ENCODE data around the gene ZNF516.

Gene ZNF516

GRCh38 chr18:76462326-76462694, 32.7 kb downstream of the ZNF516 start:
- no peak for DNase-seq
- Histone ChIP-seq H3K27me3 (replicated peaks; ENCODE audit: control insufficient read depth, insufficient read depth, low read length, poor library complexity, severe bottlenecking) (no peaks in the 10 kb centered on the region), H3K4me3 (ENCODE audit: insufficient read depth, low read depth, low read length, poor library complexity, severe bottlenecking) (no peak overlapping the region), H3K36me3 (ENCODE audit: control insufficient read depth, insufficient read depth, low read length) (no peaks in the 10 kb centered on the region), H3K9me3 (ENCODE audit: control insufficient read depth, low read length) (no peaks in the 10 kb centered on the region), H3K27ac (ENCODE audit: insufficient read depth, low read length, poor library complexity, severe bottlenecking) (no peak overlapping the region), H3K4me1 (ENCODE audit: control insufficient read depth, insufficient read depth, low read length, poor library complexity, severe bottlenecking) (no peaks in the 10 kb centered on the region)

- Histone ChIP-seq H3K4me3 (ENCODE audit: insufficient read depth, low read depth, low read length, poor library complexity, severe bottlenecking) (no peak overlapping the region), H3K36me3 (ENCODE audit: control insufficient read depth, insufficient read depth, low read length) (no peaks in the 10 kb centered on the region), H3K4me1 (ENCODE audit: control insufficient read depth, insufficient read depth, low read length, poor library complexity, severe bottlenecking) (no peaks in the 10 kb centered on the region), H3K27me3 (replicated peaks; ENCODE audit: control insufficient read depth, insufficient read depth, low read length, poor library complexity, severe bottlenecking) (no peaks in the 10 kb centered on the region), H3K27ac (ENCODE audit: insufficient read depth, low read length, poor library complexity, severe bottlenecking) (no peak overlapping the region), H3K9me3 (ENCODE audit: control insufficient read depth, low read length) (no peaks in the 10 kb centered on the region)
- no peak for DNase-seq
These were observed 33.2 kb downstream of the ZNF516 start for GRCh38 chr18:76461692-76462325.

- no peaks in the 10 kb centered on the region for H3K27me3 ChIP-seq (replicated peaks; ENCODE audit: control insufficient read depth, insufficient read depth, low read length, poor library complexity, severe bottlenecking)
- H3K27ac ChIP-seq (ENCODE audit: insufficient read depth, low read length, poor library complexity, severe bottlenecking) = no peak overlapping the region
- no peak overlapping the region for H3K4me3 ChIP-seq (ENCODE audit: insufficient read depth, low read depth, low read length, poor library complexity, severe bottlenecking)
- H3K36me3 ChIP-seq (ENCODE audit: control insufficient read depth, insufficient read depth, low read length) = no peaks in the 10 kb centered on the region
- no peaks in the 10 kb centered on the region for H3K9me3 ChIP-seq (ENCODE audit: control insufficient read depth, low read length)
- no peak for DNase-seq
- no peaks in the 10 kb centered on the region for H3K4me1 ChIP-seq (ENCODE audit: control insufficient read depth, insufficient read depth, low read length, poor library complexity, severe bottlenecking)
These were observed 33.9 kb downstream of the ZNF516 start for GRCh38 chr18:76461148-76461547.

- no peak overlapping the region for H3K4me3 ChIP-seq (ENCODE audit: insufficient read depth, low read depth, low read length, poor library complexity, severe bottlenecking)
- no peak for DNase-seq
- no peak overlapping the region for H3K27ac ChIP-seq (ENCODE audit: insufficient read depth, low read length, poor library complexity, severe bottlenecking)
- H3K4me1 ChIP-seq (ENCODE audit: control insufficient read depth, insufficient read depth, low read length, poor library complexity, severe bottlenecking) = no peaks in the 10 kb centered on the region
- H3K27me3 ChIP-seq (replicated peaks; ENCODE audit: control insufficient read depth, insufficient read depth, low read length, poor library complexity, severe bottlenecking) = no peaks in the 10 kb centered on the region
- no peaks in the 10 kb centered on the region for H3K36me3 ChIP-seq (ENCODE audit: control insufficient read depth, insufficient read depth, low read length)
- no peaks in the 10 kb centered on the region for H3K9me3 ChIP-seq (ENCODE audit: control insufficient read depth, low read length)
These were observed 34.6 kb downstream of the ZNF516 start for GRCh38 chr18:76460482-76460881.

- no peaks in the 10 kb centered on the region for H3K27me3 ChIP-seq (replicated peaks; ENCODE audit: control insufficient read depth, insufficient read depth, low read length, poor library complexity, severe bottlenecking)
- H3K4me1 ChIP-seq (ENCODE audit: control insufficient read depth, insufficient read depth, low read length, poor library complexity, severe bottlenecking) = no peaks in the 10 kb centered on the region
- H3K9me3 ChIP-seq (ENCODE audit: control insufficient read depth, low read length) = no peaks in the 10 kb centered on the region
- H3K36me3 ChIP-seq (ENCODE audit: control insufficient read depth, insufficient read depth, low read length) = no peaks in the 10 kb centered on the region
- no peak overlapping the region for H3K27ac ChIP-seq (ENCODE audit: insufficient read depth, low read length, poor library complexity, severe bottlenecking)
- no peak for DNase-seq
- no peak overlapping the region for H3K4me3 ChIP-seq (ENCODE audit: insufficient read depth, low read depth, low read length, poor library complexity, severe bottlenecking)
These were observed 35.2 kb downstream of the ZNF516 start for GRCh38 chr18:76459687-76460350.

- no peaks in the 10 kb centered on the region for H3K36me3 ChIP-seq (ENCODE audit: control insufficient read depth, insufficient read depth, low read length)
- no peaks in the 10 kb centered on the region for H3K4me1 ChIP-seq (ENCODE audit: control insufficient read depth, insufficient read depth, low read length, poor library complexity, severe bottlenecking)
- no peaks in the 10 kb centered on the region for H3K9me3 ChIP-seq (ENCODE audit: control insufficient read depth, low read length)
- H3K4me3 ChIP-seq (ENCODE audit: insufficient read depth, low read depth, low read length, poor library complexity, severe bottlenecking) = no peak overlapping the region
- no peak overlapping the region for H3K27ac ChIP-seq (ENCODE audit: insufficient read depth, low read length, poor library complexity, severe bottlenecking)
- no peaks in the 10 kb centered on the region for H3K27me3 ChIP-seq (replicated peaks; ENCODE audit: control insufficient read depth, insufficient read depth, low read length, poor library complexity, severe bottlenecking)
- no peak for DNase-seq
These were observed 35.7 kb downstream of the ZNF516 start for GRCh38 chr18:76459312-76459686.

- Histone ChIP-seq H3K36me3 (ENCODE audit: control insufficient read depth, insufficient read depth, low read length) (no peaks in the 10 kb centered on the region), H3K4me1 (ENCODE audit: control insufficient read depth, insufficient read depth, low read length, poor library complexity, severe bottlenecking) (no peaks in the 10 kb centered on the region), H3K4me3 (ENCODE audit: insufficient read depth, low read depth, low read length, poor library complexity, severe bottlenecking) (no peak overlapping the region), H3K27ac (ENCODE audit: insufficient read depth, low read length, poor library complexity, severe bottlenecking) (no peak overlapping the region), H3K9me3 (ENCODE audit: control insufficient read depth, low read length) (no peaks in the 10 kb centered on the region), H3K27me3 (replicated peaks; ENCODE audit: control insufficient read depth, insufficient read depth, low read length, poor library complexity, severe bottlenecking) (no peaks in the 10 kb centered on the region)
- no peak for DNase-seq
These were observed 36.3 kb downstream of the ZNF516 start for GRCh38 chr18:76458522-76459311.

- H3K4me1 ChIP-seq (ENCODE audit: control insufficient read depth, insufficient read depth, low read length, poor library complexity, severe bottlenecking) = no peaks in the 10 kb centered on the region
- DNase-seq = no peak
These were observed 37.1 kb downstream of the ZNF516 start for GRCh38 chr18:76457957-76458356.

GRCh38 chr18:76457475-76457874, 37.6 kb downstream of the ZNF516 start:
- H3K4me3 ChIP-seq (ENCODE audit: insufficient read depth, low read depth, low read length, poor library complexity, severe bottlenecking) = no peak overlapping the region
- no peaks in the 10 kb centered on the region for H3K27me3 ChIP-seq (replicated peaks; ENCODE audit: control insufficient read depth, insufficient read depth, low read length, poor library complexity, severe bottlenecking)
- H3K36me3 ChIP-seq (ENCODE audit: control insufficient read depth, insufficient read depth, low read length) = no peaks in the 10 kb centered on the region
- DNase-seq = no peak
- no peak overlapping the region for H3K27ac ChIP-seq (ENCODE audit: insufficient read depth, low read length, poor library complexity, severe bottlenecking)
- no peaks in the 10 kb centered on the region for H3K4me1 ChIP-seq (ENCODE audit: control insufficient read depth, insufficient read depth, low read length, poor library complexity, severe bottlenecking)
- no peaks in the 10 kb centered on the region for H3K9me3 ChIP-seq (ENCODE audit: control insufficient read depth, low read length)

More at GRCh38 chr18:76457957-76458356, 37.1 kb downstream of the ZNF516 start:
- H3K36me3 ChIP-seq (ENCODE audit: control insufficient read depth, insufficient read depth, low read length) = no peaks in the 10 kb centered on the region
- no peaks in the 10 kb centered on the region for H3K27me3 ChIP-seq (replicated peaks; ENCODE audit: control insufficient read depth, insufficient read depth, low read length, poor library complexity, severe bottlenecking)
- no peaks in the 10 kb centered on the region for H3K9me3 ChIP-seq (ENCODE audit: control insufficient read depth, low read length)
- H3K27ac ChIP-seq (ENCODE audit: insufficient read depth, low read length, poor library complexity, severe bottlenecking) = no peak overlapping the region
- no peak overlapping the region for H3K4me3 ChIP-seq (ENCODE audit: insufficient read depth, low read depth, low read length, poor library complexity, severe bottlenecking)

- no peaks in the 10 kb centered on the region for H3K36me3 ChIP-seq (ENCODE audit: control insufficient read depth, insufficient read depth, low read length)
- H3K27me3 ChIP-seq (replicated peaks; ENCODE audit: control insufficient read depth, insufficient read depth, low read length, poor library complexity, severe bottlenecking) = no peaks in the 10 kb centered on the region
- H3K4me1 ChIP-seq (ENCODE audit: control insufficient read depth, insufficient read depth, low read length, poor library complexity, severe bottlenecking) = no peaks in the 10 kb centered on the region
- no peak overlapping the region for H3K4me3 ChIP-seq (ENCODE audit: insufficient read depth, low read depth, low read length, poor library complexity, severe bottlenecking)
- no peak for DNase-seq
- no peak overlapping the region for H3K27ac ChIP-seq (ENCODE audit: insufficient read depth, low read length, poor library complexity, severe bottlenecking)
- H3K9me3 ChIP-seq (ENCODE audit: control insufficient read depth, low read length) = no peaks in the 10 kb centered on the region
These were observed 38.2 kb downstream of the ZNF516 start for GRCh38 chr18:76456823-76457222.
